Fibroblast of the aortic adventitia (primary cell): ENCODE results near the gene GPR34. TPM values are rescaled to one million over a fixed set of nuclear protein-coding genes. Genes with fewer than 3 reads are reported as not detected.

Source experiments
- DNase-seq: peaks from one replicate; pipeline ENCODE4 v3.0.0-alpha.2; 2010; ENCODE audit warnings: low read depth
- H3K4me3 ChIP-seq: 2 replicates; pipeline ENCODE4 v1.5.1; 2011; ENCODE audit warnings: low read depth, mild to moderate bottlenecking, control low read depth, low read length, moderate library complexity
- CTCF ChIP-seq: IDR thresholded peaks from 2 replicates; pipeline ENCODE4 v1.5.1; 2011; ENCODE audit warnings: mild to moderate bottlenecking, low read length, control low read depth, inconsistent platforms; ENCODE audit not compliant: insufficient read depth
- total RNA-seq: library from RNA; depleted of rRNA; stranded (reverse); fragments of >200 nt; gene quantifications from 2 replicates; pipeline ENCODE4 v1.2.3, GENCODE V29; 2012; ENCODE audit warnings: low replicate concordance

Gene GPR34
- total RNA-seq, 1 donor = not detected

- DNase-seq = peak; percentile 95
- H3K4me3 ChIP-seq = no peak overlapping the region
- TF ChIP-seq CTCF = no peak
These were observed 3.5 kb downstream of the GPR34 start for GRCh38 chrX:41692162-41692749.

DNA sequence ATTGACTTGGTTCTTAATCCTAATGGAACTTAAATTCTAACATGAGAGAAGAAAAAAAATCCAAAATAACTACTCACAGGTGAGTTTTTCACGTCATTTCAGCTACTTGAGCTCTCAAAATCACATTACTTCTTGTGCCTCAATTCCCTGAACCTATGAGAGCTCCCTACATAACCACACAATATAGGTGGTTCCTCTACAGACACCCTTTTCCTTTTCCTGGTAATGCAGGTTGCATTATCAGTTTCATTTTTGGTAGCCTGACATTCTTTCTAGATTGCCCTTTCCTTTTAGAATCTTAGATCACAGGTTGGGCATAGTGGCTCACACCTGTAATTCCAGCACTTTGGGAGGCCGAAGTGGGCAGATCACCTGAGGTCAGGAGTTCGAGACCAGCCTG is 4.3 kb downstream of the GPR34 start:
- H3K4me3 ChIP-seq = no peak overlapping the region
- TF ChIP-seq CTCF = no peak
- no peak for DNase-seq

- DNase-seq = no peak
- H3K4me3 ChIP-seq = no peak overlapping the region
- TF ChIP-seq CTCF = no peak
These were observed 6.7 kb downstream of the GPR34 start for GRCh38 chrX:41695426-41695825.

DNA sequence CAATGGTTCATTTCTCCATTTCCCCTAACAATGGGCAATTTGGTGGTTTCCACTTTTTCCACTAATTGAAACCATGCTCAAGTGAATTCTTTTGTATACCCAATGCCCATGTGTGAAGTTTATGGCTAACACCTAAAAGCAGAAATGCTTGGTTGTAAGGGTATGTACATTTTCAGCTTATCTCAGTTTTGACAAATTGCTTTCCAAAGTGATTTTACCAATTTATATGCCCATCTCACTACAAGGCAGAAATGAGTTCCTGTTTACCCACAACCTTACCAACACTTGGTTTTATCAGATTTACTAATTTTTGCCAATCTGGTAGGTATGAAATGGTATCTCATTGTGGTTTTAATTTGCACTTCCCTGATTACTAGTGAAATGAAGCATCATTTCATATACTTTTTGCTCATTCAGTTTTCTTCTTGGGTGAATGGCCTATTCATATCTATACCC is 14.8 kb downstream of the GPR34 start:
- DNase-seq = no peak
- no peak overlapping the region for H3K4me3 ChIP-seq
- no peak for TF ChIP-seq CTCF

DNA sequence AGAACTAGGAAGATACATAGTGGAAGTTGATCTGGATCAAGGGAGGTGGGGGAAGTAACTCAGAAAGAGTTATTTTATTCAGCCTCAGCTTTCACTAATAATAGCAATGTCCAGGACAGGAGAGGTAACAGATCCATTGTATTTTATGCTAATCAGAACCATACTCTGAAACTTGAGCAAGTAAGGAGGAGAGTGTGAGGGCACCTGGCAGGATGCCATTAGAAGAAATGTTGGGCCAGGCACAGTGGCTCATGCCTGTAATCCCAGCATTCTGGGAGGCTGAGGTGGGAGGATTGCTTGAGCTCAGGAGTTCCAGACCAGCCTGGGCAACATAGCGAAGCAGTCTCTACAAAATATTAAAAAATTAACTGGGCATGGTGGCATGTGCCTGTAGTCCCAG is 16.3 kb downstream of the GPR34 start:
- TF ChIP-seq CTCF = no peak
- H3K4me3 ChIP-seq = no peak overlapping the region
- no peak for DNase-seq

GRCh38 chrX:41705680-41706374 is 17.1 kb downstream of the GPR34 start:
- H3K4me3 ChIP-seq = no peak overlapping the region
- DNase-seq = no peak
- TF ChIP-seq CTCF = no peak
